DND-41 (cell line): Measurements from ENCODE around the gene MSI2.

Experiments used
- CTCF ChIP-seq: IDR thresholded peaks from 2 replicates; pipeline ENCODE4 v1.5.1; 2012; ENCODE audit warnings: borderline replicate concordance, low read length, moderate library complexity, mild to moderate bottlenecking; ENCODE audit not compliant: poor library complexity, severe bottlenecking; ENCODE audit errors: extremely low read depth
- EZH2 ChIP-seq: IDR thresholded peaks from 3 replicates; pipeline ENCODE4 v1.6.1; 2012; ENCODE audit warnings: borderline replicate concordance, low read depth, mild to moderate bottlenecking, moderate library complexity, low read length, inconsistent platforms; ENCODE audit not compliant: severe bottlenecking

GRCh38 chr17:57606111-57606875, 350.0 kb downstream of the MSI2 start:
- TF ChIP-seq CTCF, result no peak
- TF ChIP-seq EZH2, result no peak
